SK-N-SH (cell line): Measurements from ENCODE around the gene ITGA1. TPM values are rescaled to one million over a fixed set of nuclear protein-coding genes. Genes with fewer than 3 reads are reported as not detected.

Source experiments
- CTCF ChIA-PET: fragments of 300-600, 350-600 bp; formaldehyde crosslinking; extraction: SDS; loops from one replicate; lab custom pipeline; 2021; lab: Yijun Ruan, JAX
- POLR2A ChIA-PET: fragments of 350-600 bp; sonication (Branson Sonifier 250); formaldehyde crosslinking; extraction: SDS; loops from one replicate; lab custom pipeline; 2020; ENCODE audit warnings: antibody characterized with exemption, inconsistent platforms; lab: Yijun Ruan, JAX
- DNase-seq: peaks from one replicate; pipeline ENCODE4 v3.0.0; 2012
- H2AFZ ChIP-seq: fragments of 200-600 bp; sonication (generic); 2 replicates; pipeline ENCODE4 v1.8.1; 2016; ENCODE audit warnings: antibody characterized with exemption, mild to moderate bottlenecking, low read depth
- H3F3A ChIP-seq: fragments of 200-600 bp; sonication (generic); replicated peaks from 2 replicates; pipeline ENCODE3; 2016; ENCODE audit warnings: antibody characterized with exemption, mild to moderate bottlenecking; ENCODE audit not compliant: insufficient read depth
- H3K27ac ChIP-seq, 2 experiments: fragments of 200-500 bp in 1 of 2; fragments of 200-600 bp in 1 of 2; sonication (Bioruptor generic) in 1 of 2; sonication (generic), shearing (Covaris generic) in 1 of 2; 2 replicates each; pipeline versions ENCODE4 v1.5.1 to v1.6.1; 2014 to 2016; ENCODE audit warnings: low read depth in 2 of 2, inconsistent platforms in 1 of 2, low read length in 1 of 2, mild to moderate bottlenecking in 1 of 2, mixed read lengths in 1 of 2
- H3K27me3 ChIP-seq: fragments of 200-600 bp; sonication (generic), shearing (Covaris generic); 2 replicates; pipeline ENCODE4 v1.6.1; 2016; ENCODE audit warnings: mixed run types; ENCODE audit not compliant: insufficient read depth
- H3K36me3 ChIP-seq, 2 experiments: fragments of 200-500 bp in 1 of 2; fragments of 200-600 bp in 1 of 2; sonication (Bioruptor generic) in 1 of 2; sonication (generic) in 1 of 2; replicated peaks in 1 of 2; 2 replicates each; pipeline versions ENCODE3 to v1.5.1; 2014 to 2016; ENCODE audit warnings: low read length in 1 of 2, mild to moderate bottlenecking in 1 of 2; ENCODE audit not compliant: insufficient read depth in 2 of 2, control insufficient read depth in 1 of 2
- H3K4me1 ChIP-seq, 2 experiments: fragments of 200-500 bp in 1 of 2; fragments of 200-600 bp in 1 of 2; sonication (Bioruptor generic) in 1 of 2; sonication (generic), shearing (Covaris generic) in 1 of 2; 2 replicates each; pipeline versions ENCODE4 v1.5.1 to v1.6.1; 2014 to 2016; ENCODE audit warnings: low read depth in 1 of 2, low read length in 1 of 2, mixed run types in 1 of 2; ENCODE audit not compliant: insufficient read depth in 2 of 2, control insufficient read depth in 1 of 2
- H3K4me2 ChIP-seq: fragments of 200-600 bp; sonication (generic), shearing (Covaris generic); 2 replicates; pipeline ENCODE4 v1.6.1; 2017; ENCODE audit warnings: mixed run types
- H3K4me3 ChIP-seq, 2 experiments: fragments of 200-500 bp in 1 of 2; fragments of 200-600 bp in 1 of 2; sonication (Bioruptor generic) in 1 of 2; sonication (generic), shearing (Covaris generic) in 1 of 2; 2 replicates each; pipeline versions ENCODE4 v1.5.1 to v1.8.1; 2014 to 2016; ENCODE audit warnings: low read depth in 2 of 2, inconsistent platforms in 1 of 2, low read length in 1 of 2, mild to moderate bottlenecking in 1 of 2, mixed read lengths in 1 of 2, moderate library complexity in 1 of 2
- H3K79me2 ChIP-seq: fragments of 200-600 bp; sonication (generic); 2 replicates; pipeline ENCODE4 v1.8.1; 2017; ENCODE audit warnings: mild to moderate bottlenecking; ENCODE audit not compliant: insufficient read depth
- H3K9ac ChIP-seq: fragments of 200-600 bp; sonication (generic); 2 replicates; pipeline ENCODE4 v1.6.1; 2017; ENCODE audit warnings: mixed run types
- H3K9me2 ChIP-seq: fragments of 200-600 bp; sonication (generic); 2 replicates; pipeline ENCODE4 v1.6.1; 2017; ENCODE audit warnings: mixed run types
- H3K9me3 ChIP-seq: fragments of 200-600 bp; sonication (generic); 2 replicates; pipeline ENCODE4 v1.6.1; 2017; ENCODE audit warnings: mixed run types, mild to moderate bottlenecking, moderate library complexity
- H4K20me1 ChIP-seq: fragments of 200-600 bp; sonication (generic); 2 replicates; pipeline ENCODE4 v1.6.1; 2017; ENCODE audit warnings: mild to moderate bottlenecking, mixed run types; ENCODE audit not compliant: insufficient read depth
- CTCF ChIP-seq: fragments of 200-600 bp; sonication (generic); IDR thresholded peaks from 2 replicates; pipeline ENCODE4 v1.6.1; 2017; ENCODE audit warnings: antibody characterized with exemption, mild to moderate bottlenecking, moderate library complexity
- ELF1 ChIP-seq: IDR thresholded peaks from 2 replicates; pipeline ENCODE4 v1.4.0; 2012
- EP300 ChIP-seq, 2 experiments: IDR thresholded peaks; 2 replicates each; pipeline versions ENCODE4 v1.4.0 to v1.6.1; 2012; ENCODE audit warnings: borderline replicate concordance in 1 of 2, low read depth in 1 of 2, low read length in 1 of 2
- EZH2phosphoT487 ChIP-seq: fragments of 200-600 bp; sonication (generic); IDR thresholded peaks from 2 replicates; pipeline ENCODE4 v1.6.1; 2017; ENCODE audit warnings: low read depth, mixed run types, mild to moderate bottlenecking, antibody characterized with exemption, moderate library complexity, borderline replicate concordance
- FOSL2 ChIP-seq: IDR thresholded peaks from 2 replicates; pipeline ENCODE4 v1.4.0; 2012; ENCODE audit warnings: low read depth, mild to moderate bottlenecking, moderate library complexity, borderline replicate concordance
- GATA2 ChIP-seq: sonication (generic); formaldehyde crosslinking; IDR thresholded peaks from 2 replicates; pipeline ENCODE4 v1.5.0; 2020; ENCODE audit warnings: mild to moderate bottlenecking, missing genetic modification reagents
- JUND ChIP-seq: IDR thresholded peaks from 2 replicates; pipeline ENCODE4 v1.4.0; 2012
- MAX ChIP-seq: IDR thresholded peaks from 2 replicates; pipeline ENCODE4 v1.4.0; 2012; ENCODE audit warnings: low read depth
- MXI1 ChIP-seq: IDR thresholded peaks from 2 replicates; pipeline ENCODE4 v1.6.1; 2012; ENCODE audit warnings: mild to moderate bottlenecking, low read depth, low read length, improper control_type of control experiment
- NFIC ChIP-seq: IDR thresholded peaks from 2 replicates; pipeline ENCODE4 v1.4.0; 2012; ENCODE audit warnings: borderline replicate concordance
- POLR2AphosphoS5 ChIP-seq: IDR thresholded peaks from 2 replicates; pipeline ENCODE4 v1.6.1; 2012; ENCODE audit warnings: low read depth, low read length
- RAD21 ChIP-seq: IDR thresholded peaks from 2 replicates; pipeline ENCODE4 v1.6.1; 2012; ENCODE audit warnings: mild to moderate bottlenecking, low read length
- RCOR1 ChIP-seq: fragments of 150-350 bp; IDR thresholded peaks from 2 replicates; pipeline ENCODE4 v1.6.1; 2017; ENCODE audit warnings: antibody characterized with exemption, low read length
- RFX5 ChIP-seq: IDR thresholded peaks from 2 replicates; pipeline ENCODE4 v1.6.1; 2012; ENCODE audit warnings: mild to moderate bottlenecking, improper control_type of control experiment, low read length
- RXRA ChIP-seq: IDR thresholded peaks from 2 replicates; pipeline ENCODE4 v1.4.0; 2012; ENCODE audit warnings: low read depth, mild to moderate bottlenecking, borderline replicate concordance
- SIN3A ChIP-seq: IDR thresholded peaks from 2 replicates; pipeline ENCODE4 v1.6.1; 2012; ENCODE audit warnings: low read depth, mild to moderate bottlenecking, low read length, moderate library complexity, borderline replicate concordance
- TAF1 ChIP-seq: IDR thresholded peaks from 2 replicates; pipeline ENCODE4 v1.6.1; 2012; ENCODE audit warnings: low read depth, mild to moderate bottlenecking, low read length, moderate library complexity, borderline replicate concordance
- USF2 ChIP-seq: fragments of 150-350 bp; IDR thresholded peaks from 2 replicates; pipeline ENCODE4 v1.6.1; 2017; ENCODE audit warnings: antibody characterized with exemption, low read length, low read depth, borderline replicate concordance
- YY1 ChIP-seq: IDR thresholded peaks from 2 replicates; pipeline ENCODE4 v1.4.0; 2012; ENCODE audit warnings: low read depth, mild to moderate bottlenecking
- WGBS: methylation state at CpG from one replicate; pipeline ENCODE4 v1.1.6; 2017; ENCODE audit warnings: low lambda C conversion rate; 5-methylcytosine and 5-hydroxymethylcytosine counted together
- polyA plus RNA-seq, 3 experiments: library from polyadenylated mRNA; depleted of rRNA; stranded (reverse); fragments of >200 nt; gene quantifications; 2 replicates each; pipeline ENCODE4 v1.2.3, GENCODE V29; 2012

Gene ITGA1
- polyA plus RNA-seq, 1 of the 3 experiments (the other 2 are of a cell fraction), result 7.7 TPM

- WGBS, result 77% methylated on average over 2 of the region's 2 CpGs
- no peaks in the 10 kb centered on the region for H3K9me2 ChIP-seq
- no peaks in the 10 kb centered on the region; the same call in 1 of the 2 replicates for H3K9me3 ChIP-seq
- CTCF ChIA-PET, result interaction anchor here (1.0 kb wide), 1 partner anchor 46 kb away, joined by 4 read pairs; no protein-coding TSS in a partner anchor
- no peaks in the 10 kb centered on the region for H3K4me1 ChIP-seq
- H3F3A ChIP-seq, result no peaks in the 10 kb centered on the region
- H3K27me3 ChIP-seq, result no peaks in the 10 kb centered on the region
- H2AFZ ChIP-seq, result no peak overlapping the region
- H3K4me3 ChIP-seq, result no peak overlapping the region
- H3K9ac ChIP-seq, result no peak overlapping the region
- no peak for DNase-seq
- H3K79me2 ChIP-seq, result no peaks in the 10 kb centered on the region; the same call in 1 of the 2 replicates
- no peaks in the 10 kb centered on the region for H3K36me3 ChIP-seq
- no peak overlapping the region for H3K27ac ChIP-seq
- POLR2A ChIA-PET, result no interaction called here
- H3K4me2 ChIP-seq, result no peak overlapping the region
- H4K20me1 ChIP-seq, result no peaks in the 10 kb centered on the region
- no peak for TF ChIP-seq ELF1
- no peak for TF ChIP-seq SIN3A
- TF ChIP-seq RFX5, result no peak
- TF ChIP-seq MAX, result no peak
- TF ChIP-seq USF2, result no peak
- no peak for TF ChIP-seq TAF1
- TF ChIP-seq EZH2phosphoT487, result no peak
- TF ChIP-seq CTCF, result no peak
- TF ChIP-seq POLR2AphosphoS5, result no peak
- TF ChIP-seq GATA2, result no peak
- TF ChIP-seq EP300 (IDR thresholded peaks at IDR 0.05; ENCODE audit: borderline replicate concordance in 1 of 2, low read depth in 1 of 2, low read length in 1 of 2), result no peak
- no peak for TF ChIP-seq JUND
- TF ChIP-seq NFIC, result no peak
Measured at GRCh38 chr5:52831786-52832511, 44.2 kb downstream of the ITGA1 start.

- Histone ChIP-seq H3K4me1 (no peaks in the 10 kb centered on the region; a peak in 2 of 4 replicates), H2AFZ (no peak overlapping the region), H4K20me1 (no peaks in the 10 kb centered on the region), H3K9me2 (no peaks in the 10 kb centered on the region), H3K4me2 (no peak overlapping the region), H3F3A (peaks cover 7% of the 10 kb centered on the region), H3K27me3 (no peaks in the 10 kb centered on the region), H3K4me3 (no peak overlapping the region), H3K36me3 (no peaks in the 10 kb centered on the region), H3K27ac (no peak overlapping the region), H3K79me2 (no peaks in the 10 kb centered on the region; the same call in 1 of the 2 replicates), H3K9me3 (no peaks in the 10 kb centered on the region), H3K9ac (no peak overlapping the region)
- CTCF ChIA-PET, result no interaction called here
- no peak for DNase-seq
- WGBS, result 91% methylated on average over 2 of the region's 2 CpGs
- TF ChIP-seq RXRA (no peak), FOSL2 (no peak), MAX (no peak), YY1 (no peak), RAD21 (no peak), RCOR1 (no peak), EP300 (IDR thresholded peaks at IDR 0.05; ENCODE audit: borderline replicate concordance in 1 of 2, low read depth in 1 of 2, low read length in 1 of 2) (no peak), MXI1 (no peak)
- POLR2A ChIA-PET, result no interaction called here
Measured at GRCh38 chr5:52834320-52834719, 46.6 kb downstream of the ITGA1 start.
